Lung (tissue), 12 donors: ENCODE data around the gene PLSCR5. TPM values are rescaled to one million over a fixed set of nuclear protein-coding genes. Genes with fewer than 3 reads are reported as not detected.

ENCODE experiments used
- ATAC-seq: fragments of 200-7000 bp; cut with Tn5 transposase; one replicate; pipeline ENCODE4 v1.9.1; 2020; ENCODE audit warnings: moderate number of reproducible peaks; ENCODE audit not compliant: insufficient read depth, low FRiP score
- DNase-seq, 3 donors: peaks; one replicate each; pipeline ENCODE4 v3.0.0-alpha.2; 2013 to 2017
- H3K27ac ChIP-seq, 2 donors: one replicate each; pipeline ENCODE4 v1.5.1; 2013; ENCODE audit warnings: mild to moderate bottlenecking in 2 of 2, moderate library complexity in 2 of 2, control low read depth in 1 of 2, inconsistent platforms in 1 of 2, low read depth in 1 of 2, low read length in 1 of 2
- H3K27me3 ChIP-seq, 3 donors: one replicate each; pipeline ENCODE4 v1.5.1; 2013; ENCODE audit warnings: low read length in 2 of 3; ENCODE audit not compliant: control insufficient read depth in 3 of 3, insufficient read depth in 3 of 3
- H3K36me3 ChIP-seq, 4 donors: one replicate each; pipeline ENCODE4 v1.5.1; 2013; ENCODE audit warnings: low read length in 4 of 4, mild to moderate bottlenecking in 1 of 4, moderate library complexity in 1 of 4; ENCODE audit not compliant: control insufficient read depth in 4 of 4, insufficient read depth in 4 of 4
- H3K4me1 ChIP-seq, 5 donors: one replicate each; pipeline ENCODE4 v1.5.1; 2013; ENCODE audit warnings: low read length in 5 of 5, mild to moderate bottlenecking in 2 of 5, moderate library complexity in 1 of 5; ENCODE audit not compliant: control insufficient read depth in 5 of 5, insufficient read depth in 5 of 5
- H3K4me3 ChIP-seq: one replicate; pipeline ENCODE4 v1.5.1; 2013; ENCODE audit warnings: mild to moderate bottlenecking, control low read depth, moderate library complexity
- H3K9ac ChIP-seq, 2 donors: one replicate each; pipeline ENCODE4 v1.5.1; 2013; ENCODE audit warnings: low read length in 2 of 2, control low read depth in 1 of 2; ENCODE audit not compliant: insufficient read depth in 1 of 2
- H3K9me3 ChIP-seq, 4 donors: one replicate each; pipeline ENCODE4 v1.5.1; 2013; ENCODE audit warnings: low read length in 3 of 4, mild to moderate bottlenecking in 1 of 4, moderate library complexity in 1 of 4; ENCODE audit not compliant: control insufficient read depth in 4 of 4, insufficient read depth in 3 of 4
- CTCF ChIP-seq: IDR thresholded peaks from 2 replicates; pipeline ENCODE4 v1.5.1; 2012; ENCODE audit warnings: mild to moderate bottlenecking; ENCODE audit errors: control extremely low read depth, extremely low read depth
- WGBS, 2 donors: extraction: QIAGEN DNeasy Blood & Tissue Kit; methylation state at CpG; one replicate each; pipeline ENCODE4 v1.1.7; 2013; 5-methylcytosine and 5-hydroxymethylcytosine counted together
- polyA plus RNA-seq, 2 donors: library from polyadenylated mRNA; stranded (reverse); fragments of 200-250 nt; gene quantifications; one replicate each; pipeline ENCODE4 v1.2.1, GENCODE V29; 2013
- total RNA-seq, 2 donors: library from RNA; depleted of rRNA in 1 of 2; stranded (reverse); fragments of >200 nt in 1 of 2; gene quantifications; one replicate each; pipeline ENCODE4 v1.2.1, GENCODE V29; 2014 to 2021
- donor health status: control.
- donor health status: control.
- donor health status: Bipolar disorder and iron deficiency.
- donor health status: healthy.
- donor health status: DM: yes; HTN: yes; CAD: no.

Gene PLSCR5
- total and polyA plus RNA-seq, 4 donors, result not detected

DNA sequence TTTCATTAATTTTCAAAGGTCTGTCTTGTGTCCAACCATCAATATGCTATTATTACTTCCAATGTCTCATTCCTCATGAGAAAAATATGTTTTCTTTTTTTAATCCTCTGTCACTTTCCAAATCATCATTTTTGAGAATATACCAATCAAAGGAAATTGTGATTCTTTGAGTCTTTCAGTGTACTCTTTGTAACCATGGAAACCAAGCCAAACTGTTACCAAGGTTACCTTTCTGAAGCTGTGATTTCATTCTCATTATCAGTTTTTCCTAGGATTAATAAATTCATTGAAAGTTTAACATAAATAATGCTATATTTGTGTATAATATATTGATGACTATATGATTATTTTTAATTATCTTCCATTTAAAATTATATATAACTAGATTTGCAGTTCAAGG is 16.6 kb upstream of the PLSCR5 start:
- H3K27ac ChIP-seq, result no peak overlapping the region
- H3K4me3 ChIP-seq, result no peak overlapping the region
- DNase-seq (no peak), ATAC-seq (no peak)
- no peak overlapping the region for H3K9ac ChIP-seq
- no peaks in the 10 kb centered on the region for H3K27me3 ChIP-seq
- no peaks in the 10 kb centered on the region for H3K36me3 ChIP-seq
- no peak for TF ChIP-seq CTCF
- H3K9me3 ChIP-seq, result no peaks in the 10 kb centered on the region
- no peaks in the 10 kb centered on the region for H3K4me1 ChIP-seq

- Histone ChIP-seq H3K4me3 (no peak overlapping the region), H3K27ac (no peak overlapping the region), H3K9ac (no peak overlapping the region), H3K4me1 (peaks cover 0 to 3% (median 0%) of the 10 kb centered on the region in 5 donors), H3K27me3 (no peaks in the 10 kb centered on the region), H3K9me3 (no peaks in the 10 kb centered on the region), H3K36me3 (no peaks in the 10 kb centered on the region)
- DNase-seq (no peak), ATAC-seq (no peak)
- TF ChIP-seq CTCF, result no peak
- 81 to 82% methylated on average over 2 of the region's 2 CpGs for WGBS, 2 donors
Observed at GRCh38 chr3:146612015-146612414, 6.9 kb upstream of the PLSCR5 start.

DNA sequence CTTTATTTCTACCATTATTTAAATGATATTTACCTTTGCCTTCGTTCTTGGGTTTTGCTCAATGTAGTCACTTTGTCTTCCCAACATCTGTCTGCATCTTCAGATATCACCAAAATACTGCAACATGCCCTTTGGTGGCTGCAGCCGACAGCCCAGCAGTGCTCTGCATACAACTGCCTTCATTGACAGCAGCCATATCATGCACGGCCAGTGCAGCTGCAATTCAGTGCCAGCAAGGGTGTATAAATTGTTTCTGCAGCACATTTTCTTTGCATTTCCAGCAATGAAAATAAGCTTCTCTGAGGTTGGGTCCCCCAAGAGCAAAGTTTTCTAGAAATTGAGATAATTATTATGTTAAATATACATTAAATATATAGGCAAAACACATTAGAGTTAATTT is 6.0 kb upstream of the PLSCR5 start:
- ATAC-seq, result no peak

More for the DNA sequence above, 6.0 kb upstream of the PLSCR5 start:
- no peak for TF ChIP-seq CTCF
- no peak overlapping the region for H3K27ac ChIP-seq
- peaks cover 0 to 3% (median 0%) of the 10 kb centered on the region in 5 donors for H3K4me1 ChIP-seq
- H3K27me3 ChIP-seq, result no peaks in the 10 kb centered on the region
- H3K36me3 ChIP-seq, result no peaks in the 10 kb centered on the region
- H3K4me3 ChIP-seq, result no peak overlapping the region
- H3K9me3 ChIP-seq, result no peaks in the 10 kb centered on the region
- no peak overlapping the region for H3K9ac ChIP-seq
- WGBS, 2 donors, result 59 to 74% methylated on average over 3 of the region's 3 CpGs
- peak in 1 of 3 donors; percentile 20 for DNase-seq
